Astrocyte (in vitro differentiated cells and primary cell): Measurements from ENCODE around the gene MAPK12.

Experiments used
- CTCF ChIP-seq: IDR thresholded peaks from 2 replicates; pipeline ENCODE4 v1.5.1; 2011; ENCODE audit warnings: low read depth, mild to moderate bottlenecking, inconsistent platforms, low read length, moderate library complexity; ENCODE audit not compliant: insufficient read depth
- EZH2 ChIP-seq: IDR thresholded peaks from 2 replicates; pipeline ENCODE4 v1.6.1; 2012; ENCODE audit warnings: mild to moderate bottlenecking, low read length, inconsistent platforms; ENCODE audit not compliant: insufficient read depth

- TF ChIP-seq EZH2 (no peak), CTCF (no peak)
Measured at GRCh38 chr22:50277761-50278160, 16.3 kb upstream of the MAPK12 start.
